K562 (cell line): ENCODE results near the gene RRAD. TPM values are rescaled to one million over a fixed set of nuclear protein-coding genes. Genes with fewer than 3 reads are reported as not detected.

Source experiments
- BHLHE40 ChIP-seq: IDR thresholded peaks from 2 replicates; pipeline ENCODE4 v1.6.1; 2011; ENCODE audit warnings: low read length, improper control_type of control experiment
- CREM ChIP-seq: IDR thresholded peaks from 2 replicates; pipeline ENCODE4 v1.6.1; 2014; ENCODE audit warnings: antibody characterized with exemption, low read depth
- E2F3 ChIP-seq: fragments of 250-450 bp; sonication (Bioruptor Pico); IDR thresholded peaks from 2 replicates; pipeline ENCODE4 v1.4.0; 2020; ENCODE audit warnings: mild to moderate bottlenecking
- GATA2 ChIP-seq: sonication (generic); formaldehyde crosslinking; IDR thresholded peaks from 2 replicates; pipeline ENCODE4 v1.4.0; 2020; ENCODE audit warnings: mild to moderate bottlenecking, missing genetic modification reagents
- L3MBTL2 ChIP-seq: fragments of 450-650 bp; IDR thresholded peaks from 2 replicates; pipeline ENCODE4 v1.6.1; 2016; ENCODE audit warnings: mild to moderate bottlenecking, moderate library complexity
- MAX ChIP-seq: sonication (generic); formaldehyde crosslinking; IDR thresholded peaks from 2 replicates; pipeline ENCODE4 v1.9.0; 2022; ENCODE audit warnings: mild to moderate bottlenecking, missing genetic modification reagents
- MEF2A ChIP-seq: IDR thresholded peaks from 2 replicates; pipeline ENCODE4 v1.6.1; 2011; ENCODE audit warnings: low read depth, mild to moderate bottlenecking, low read length, moderate library complexity; ENCODE audit not compliant: control insufficient read depth
- MXI1 ChIP-seq: IDR thresholded peaks from 2 replicates; pipeline ENCODE4 v1.6.1; 2011; ENCODE audit warnings: low read depth, mild to moderate bottlenecking, improper control_type of control experiment, low read length
- NR3C1 ChIP-seq: sonication (generic); formaldehyde crosslinking; IDR thresholded peaks from 2 replicates; pipeline ENCODE4 v1.8.1; 2022; ENCODE audit warnings: missing genetic modification reagents
- NRF1 ChIP-seq, 2 experiments: fragments of 450-650 bp; IDR thresholded peaks in 1 of 2; conservative IDR thresholded peaks in 1 of 2; 2 replicates each; pipeline ENCODE4 v1.6.1; 2014; ENCODE audit warnings: mild to moderate bottlenecking in 2 of 2
- RBM22 ChIP-seq: fragments of 200-400 bp; formaldehyde crosslinking; IDR thresholded peaks from 2 replicates; pipeline ENCODE4 v1.6.1; 2018; ENCODE audit warnings: low read length, low read depth; ENCODE audit not compliant: poor library complexity, severe bottlenecking
- SIX5 ChIP-seq, 2 experiments: IDR thresholded peaks; 2 replicates each; pipeline ENCODE4 v1.6.1; 2011; ENCODE audit warnings: low read length in 2 of 2, borderline replicate concordance in 1 of 2, low read depth in 1 of 2, mild to moderate bottlenecking in 1 of 2, moderate library complexity in 1 of 2; ENCODE audit not compliant: insufficient read depth in 1 of 2
- SMAD4 ChIP-seq: fragments of 250-450 bp; sonication (Bioruptor Pico); conservative IDR thresholded peaks from 2 replicates; pipeline ENCODE4 v1.8.0; 2021; ENCODE audit warnings: inconsistent platforms, mild to moderate bottlenecking, moderate library complexity
- TBL1XR1 ChIP-seq, 2 experiments: IDR thresholded peaks; 2 replicates each; pipeline ENCODE4 v1.6.1; 2012; ENCODE audit warnings: improper control_type of control experiment in 2 of 2, low read length in 2 of 2, mild to moderate bottlenecking in 1 of 2
- TEAD1 ChIP-seq, 2 experiments: fragments of 450-650 bp in 1 of 2; sonication (generic) in 1 of 2; formaldehyde crosslinking; IDR thresholded peaks; 2 replicates each; pipeline versions ENCODE4 v1.4.0 to v1.8.0; 2020 to 2022; ENCODE audit warnings: mild to moderate bottlenecking in 2 of 2, missing genetic modification reagents in 1 of 2
- TGIF2 ChIP-seq: sonication (generic); formaldehyde crosslinking; IDR thresholded peaks from 2 replicates; pipeline ENCODE4 v1.8.1; 2022; ENCODE audit warnings: mild to moderate bottlenecking, missing genetic modification reagents, moderate library complexity
- ZNF23 ChIP-seq: fragments of 250-450 bp; sonication (Bioruptor Pico); IDR thresholded peaks from 2 replicates; pipeline ENCODE4 v1.4.0; 2020; ENCODE audit warnings: mild to moderate bottlenecking
- ZNF232 ChIP-seq: sonication (generic); formaldehyde crosslinking; IDR thresholded peaks from 2 replicates; pipeline ENCODE4 v1.8.0; 2022; ENCODE audit warnings: mild to moderate bottlenecking, missing genetic modification reagents
- ZNF280A ChIP-seq: fragments of 450-650 bp; IDR thresholded peaks from 2 replicates; pipeline ENCODE4 v1.6.1; 2018; ENCODE audit warnings: mild to moderate bottlenecking, low read depth; ENCODE audit not compliant: partially characterized antibody
- ZNF282 ChIP-seq: sonication (generic); formaldehyde crosslinking; IDR thresholded peaks from 2 replicates; pipeline ENCODE4 v1.8.1; 2023; ENCODE audit warnings: missing genetic modification reagents
- ZNF699 ChIP-seq: fragments of 250-450 bp; sonication (Bioruptor Pico); IDR thresholded peaks from 2 replicates; pipeline ENCODE4 v1.8.0; 2021; ENCODE audit warnings: mild to moderate bottlenecking, moderate library complexity; ENCODE audit not compliant: insufficient replicate concordance
- polyA plus RNA-seq, 8 experiments: library from polyadenylated mRNA; depleted of rRNA in 4 of 8; stranded (reverse) in 5 of 8; unstranded in 3 of 8; fragments of >200 nt; fragmentation: Nextera tagmentation in 2 of 8; fragmentation: Illumina TruSeq in 1 of 8; extraction: Ambion mirVana in 2 of 8; extraction: Trizol in 1 of 8; gene quantifications; 2 replicates each; pipeline versions ENCODE4 v1.2.1 to v1.2.3, GENCODE V29; 2011 to 2014; ENCODE audit warnings: inconsistent platforms in 1 of 8, missing spikeins in 1 of 8
- total RNA-seq, 7 experiments: library from RNA; depleted of rRNA in 6 of 7; stranded (reverse); fragments of >200 nt in 6 of 7; fragmentation: Illumina TruSeq in 2 of 7; extraction: Trizol in 2 of 7; gene quantifications; 2 replicates each; pipeline versions ENCODE4 v1.2.1 to v1.2.3, GENCODE V29; 2011 to 2021; ENCODE audit warnings: low replicate concordance in 1 of 7
- TF ChIP-seq, protein P1 (sequence below), 2 experiments: fragments of 450-650 bp; IDR thresholded peaks; 2 replicates each; pipeline ENCODE4 v1.6.1; 2016
- TF ChIP-seq, protein P2 (sequence below): sonication (generic); formaldehyde crosslinking; IDR thresholded peaks from 2 replicates; pipeline ENCODE4 v1.8.1; 2022; ENCODE audit warnings: missing genetic modification reagents
- TF ChIP-seq, protein P3 (sequence below): IDR thresholded peaks from 2 replicates; pipeline ENCODE4 v1.6.1; 2011; ENCODE audit not compliant: insufficient read length; ENCODE audit errors: extremely low read depth

RRAD gene
- total and polyA plus RNA-seq, 9 of the 15 experiments (the other 6 are each of a cell fraction or from before 2014, with no cell fraction given): 0.09 to 0.20 (median 0.13) TPM; not detected in 5

GRCh38 chr16:66961065-66961744 is 35.9 kb upstream of the RRAD start, which contains the start of gene CES3 (continued):
- TF ChIP-seq SIX5 (IDR thresholded peaks at IDR 0.05; ENCODE audit: borderline replicate concordance in 1 of 2, insufficient read depth in 1 of 2, low read depth in 1 of 2, low read length in 2 of 2) (no peak), MEF2A (no peak), GATA2 (no peak), ZNF232 (no peak), MXI1 (no peak), ZNF699 (CRISPR knock-in tag) (no peak), ZNF23 (CRISPR knock-in tag) (no peak), MAX (0 out of 2 replicates have a peak, but pooled peaks have one; percentile 32), BHLHE40 (no peak), L3MBTL2 (0 out of 2 replicates have a peak, but pooled peaks have one; percentile 26), TEAD1 (CRISPR knock-in tag; IDR thresholded peaks at IDR 0.05) (no peak), CREM (0 out of 2 replicates have a peak, but pooled peaks have one; percentile 15), NR3C1 (CRISPR knock-in tag) (no peak), SMAD4 (CRISPR knock-in tag) (no peak), ZNF282 (CRISPR knock-in tag) (no peak), NRF1 (conservative IDR thresholded peaks at IDR 0.05 in 1 of 2, IDR thresholded peaks at IDR 0.05 in 1 of 2) (peak; percentile 37 to 56), ZNF280A (no peak), TGIF2 (no peak), E2F3 (CRISPR knock-in tag) (no peak), RBM22 (no peak), TBL1XR1 (IDR thresholded peaks at IDR 0.05; ENCODE audit: low read length in 2 of 2) (no peak)
- TF ChIP-seq, protein P1, sequence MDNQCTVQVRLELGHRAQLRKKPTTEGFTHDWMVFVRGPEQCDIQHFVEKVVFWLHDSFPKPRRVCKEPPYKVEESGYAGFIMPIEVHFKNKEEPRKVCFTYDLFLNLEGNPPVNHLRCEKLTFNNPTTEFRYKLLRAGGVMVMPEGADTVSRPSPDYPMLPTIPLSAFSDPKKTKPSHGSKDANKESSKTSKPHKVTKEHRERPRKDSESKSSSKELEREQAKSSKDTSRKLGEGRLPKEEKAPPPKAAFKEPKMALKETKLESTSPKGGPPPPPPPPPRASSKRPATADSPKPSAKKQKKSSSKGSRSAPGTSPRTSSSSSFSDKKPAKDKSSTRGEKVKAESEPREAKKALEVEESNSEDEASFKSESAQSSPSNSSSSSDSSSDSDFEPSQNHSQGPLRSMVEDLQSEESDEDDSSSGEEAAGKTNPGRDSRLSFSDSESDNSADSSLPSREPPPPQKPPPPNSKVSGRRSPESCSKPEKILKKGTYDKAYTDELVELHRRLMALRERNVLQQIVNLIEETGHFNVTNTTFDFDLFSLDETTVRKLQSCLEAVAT (IDR thresholded peaks at IDR 0.05): peak; percentile 27 to 75; a peak in 1 of 4 replicates
- TF ChIP-seq, protein P2, sequence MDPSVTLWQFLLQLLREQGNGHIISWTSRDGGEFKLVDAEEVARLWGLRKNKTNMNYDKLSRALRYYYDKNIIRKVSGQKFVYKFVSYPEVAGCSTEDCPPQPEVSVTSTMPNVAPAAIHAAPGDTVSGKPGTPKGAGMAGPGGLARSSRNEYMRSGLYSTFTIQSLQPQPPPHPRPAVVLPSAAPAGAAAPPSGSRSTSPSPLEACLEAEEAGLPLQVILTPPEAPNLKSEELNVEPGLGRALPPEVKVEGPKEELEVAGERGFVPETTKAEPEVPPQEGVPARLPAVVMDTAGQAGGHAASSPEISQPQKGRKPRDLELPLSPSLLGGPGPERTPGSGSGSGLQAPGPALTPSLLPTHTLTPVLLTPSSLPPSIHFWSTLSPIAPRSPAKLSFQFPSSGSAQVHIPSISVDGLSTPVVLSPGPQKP (CRISPR knock-in tag): no peak
- TF ChIP-seq, protein P3, sequence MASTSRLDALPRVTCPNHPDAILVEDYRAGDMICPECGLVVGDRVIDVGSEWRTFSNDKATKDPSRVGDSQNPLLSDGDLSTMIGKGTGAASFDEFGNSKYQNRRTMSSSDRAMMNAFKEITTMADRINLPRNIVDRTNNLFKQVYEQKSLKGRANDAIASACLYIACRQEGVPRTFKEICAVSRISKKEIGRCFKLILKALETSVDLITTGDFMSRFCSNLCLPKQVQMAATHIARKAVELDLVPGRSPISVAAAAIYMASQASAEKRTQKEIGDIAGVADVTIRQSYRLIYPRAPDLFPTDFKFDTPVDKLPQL: no peak
